Breast epithelium (tissue), 4 donors: ENCODE results near the gene DYNC1LI2. TPM values are rescaled to one million over a fixed set of nuclear protein-coding genes. Genes with fewer than 3 reads are reported as not detected.

Experiments used
- DNase-seq, 2 donors: peaks; one replicate each; pipeline ENCODE4 v3.0.0-alpha.2; 2019; ENCODE audit warnings: low spot score in 2 of 2
- H3K27ac ChIP-seq, 2 donors: fragments of 200-600 bp; sonication (generic) in 1 of 2; one replicate each; pipeline ENCODE4 v1.5.1; 2016 to 2019; ENCODE audit warnings: mild to moderate bottlenecking in 1 of 2
- H3K27me3 ChIP-seq, 2 donors: fragments of 200-600 bp; sonication (generic) in 1 of 2; one replicate each; pipeline versions ENCODE4 v1.5.1 to v1.6.0; 2017 to 2019; ENCODE audit warnings: control low read depth in 1 of 2, mild to moderate bottlenecking in 1 of 2
- H3K36me3 ChIP-seq: fragments of 200-600 bp; one replicate; pipeline ENCODE4 v1.5.1; 2019
- H3K4me1 ChIP-seq, 2 donors: fragments of 200-600 bp; sonication (generic); one replicate each; pipeline ENCODE4 v1.5.1; 2016 to 2019; ENCODE audit warnings: control low read depth in 1 of 2
- H3K4me3 ChIP-seq, 3 donors: fragments of 200-600 bp; sonication (generic); 1 replicate in 2 of 3; 2 replicates in 1 of 3; pipeline ENCODE4 v1.5.1; 2016 to 2019; ENCODE audit warnings: mild to moderate bottlenecking in 3 of 3, moderate library complexity in 2 of 3
- H3K9me3 ChIP-seq, 2 donors: fragments of 200-600 bp; sonication (generic) in 1 of 2; one replicate each; pipeline ENCODE4 v1.5.1; 2016 to 2019; ENCODE audit warnings: control low read depth in 1 of 2
- POLR2A ChIP-seq: fragments of 450-650 bp; IDR thresholded peaks from one replicate; pipeline ENCODE4 v1.6.1; 2016; ENCODE audit warnings: antibody characterized with exemption, mild to moderate bottlenecking, moderate library complexity
- POLR2AphosphoS5 ChIP-seq, 3 donors: sonication (generic); formaldehyde crosslinking; IDR thresholded peaks; one replicate each; pipeline ENCODE4 v1.6.1; 2017; ENCODE audit warnings: antibody characterized with exemption in 3 of 3
- intact Hi-C: fragments of 100-400 bp; cut with DNase I; formaldehyde crosslinking; loops from one replicate; pipeline ENCODE4 v1.15.1; 2023; ENCODE audit warnings: low total_unique reads
- total RNA-seq, 3 donors: library from RNA; depleted of rRNA; stranded (reverse); fragments of >200 nt; gene quantifications; one replicate each; pipeline ENCODE4 v1.1.0, GENCODE V29; 2016
- TF ChIP-seq, protein P1 (sequence below), 3 donors: fragments of 450-650 bp; IDR thresholded peaks; one replicate each; pipeline ENCODE4 v1.5.1; 2016 to 2017; ENCODE audit warnings: antibody characterized with exemption in 3 of 3, mild to moderate bottlenecking in 3 of 3, moderate library complexity in 3 of 3

DYNC1LI2 gene
- total RNA-seq, 3 donors from 2014 or later: 153 to 172 (median 156) TPM

DNA sequence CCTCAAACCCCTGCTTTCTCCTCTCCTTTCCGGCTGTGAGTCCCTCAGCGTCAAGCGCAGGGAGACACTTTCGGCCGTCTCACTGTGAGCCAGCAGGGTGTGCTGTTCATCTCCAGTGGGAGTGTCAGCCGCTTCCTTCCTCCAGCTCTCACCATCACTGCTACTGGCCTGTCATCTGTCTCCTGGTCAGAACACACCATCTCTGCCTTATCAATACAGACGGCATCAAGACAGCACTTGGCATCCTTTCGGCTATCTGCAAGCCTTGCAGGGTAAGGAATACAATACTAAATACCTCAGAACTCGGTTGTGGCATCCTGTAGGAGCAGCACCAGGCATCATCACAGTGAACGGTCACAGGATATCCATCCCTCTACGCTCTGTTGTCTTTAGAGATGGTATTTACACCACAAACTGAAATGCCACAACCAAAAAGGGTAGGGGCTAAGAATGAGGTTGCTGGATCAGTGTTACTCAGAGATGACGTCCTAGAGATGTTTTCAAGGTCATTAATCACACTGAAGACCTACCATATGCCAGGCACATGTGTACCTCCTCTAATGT lies 34.2 kb downstream of the DYNC1LI2 start:
- TF ChIP-seq POLR2A: no peak
- TF ChIP-seq, protein P1, sequence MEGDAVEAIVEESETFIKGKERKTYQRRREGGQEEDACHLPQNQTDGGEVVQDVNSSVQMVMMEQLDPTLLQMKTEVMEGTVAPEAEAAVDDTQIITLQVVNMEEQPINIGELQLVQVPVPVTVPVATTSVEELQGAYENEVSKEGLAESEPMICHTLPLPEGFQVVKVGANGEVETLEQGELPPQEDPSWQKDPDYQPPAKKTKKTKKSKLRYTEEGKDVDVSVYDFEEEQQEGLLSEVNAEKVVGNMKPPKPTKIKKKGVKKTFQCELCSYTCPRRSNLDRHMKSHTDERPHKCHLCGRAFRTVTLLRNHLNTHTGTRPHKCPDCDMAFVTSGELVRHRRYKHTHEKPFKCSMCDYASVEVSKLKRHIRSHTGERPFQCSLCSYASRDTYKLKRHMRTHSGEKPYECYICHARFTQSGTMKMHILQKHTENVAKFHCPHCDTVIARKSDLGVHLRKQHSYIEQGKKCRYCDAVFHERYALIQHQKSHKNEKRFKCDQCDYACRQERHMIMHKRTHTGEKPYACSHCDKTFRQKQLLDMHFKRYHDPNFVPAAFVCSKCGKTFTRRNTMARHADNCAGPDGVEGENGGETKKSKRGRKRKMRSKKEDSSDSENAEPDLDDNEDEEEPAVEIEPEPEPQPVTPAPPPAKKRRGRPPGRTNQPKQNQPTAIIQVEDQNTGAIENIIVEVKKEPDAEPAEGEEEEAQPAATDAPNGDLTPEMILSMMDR (IDR thresholded peaks at IDR 0.05): no peak
- no peak for TF ChIP-seq POLR2AphosphoS5 (IDR thresholded peaks at IDR 0.05)
- intact Hi-C loops: no loop called here
- H3K27ac ChIP-seq: no peak overlapping the region

DNA sequence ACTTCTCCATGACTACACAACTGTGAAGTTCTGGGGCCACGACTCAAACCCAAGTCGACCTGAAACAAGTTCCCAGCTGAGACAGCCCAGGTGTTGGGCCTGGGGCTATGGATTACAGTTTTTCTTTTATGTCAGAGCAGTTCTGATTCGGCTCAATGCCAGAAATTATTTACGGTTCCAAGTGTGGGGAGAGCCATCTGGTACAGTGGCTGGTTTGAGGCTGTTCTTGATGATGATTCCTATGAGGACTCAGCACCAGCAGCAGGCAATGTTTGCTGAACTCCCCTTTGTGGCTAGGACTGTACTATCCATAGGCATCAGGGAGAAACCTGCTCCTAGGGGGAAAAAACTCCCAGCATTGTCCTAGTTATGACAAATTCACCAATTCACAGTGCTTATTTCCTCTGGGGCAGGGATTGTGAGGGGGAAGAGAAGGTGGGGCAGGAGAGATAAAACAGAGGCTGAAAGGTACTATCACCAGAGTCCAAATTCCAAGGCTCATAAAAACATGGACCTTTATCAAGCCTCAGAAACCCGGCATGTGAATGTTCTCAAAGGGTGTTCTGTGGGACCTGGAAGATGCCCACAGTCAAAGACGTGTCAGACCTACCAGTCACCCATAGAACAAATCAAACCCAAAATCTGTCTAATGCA lies 36.6 kb downstream of the DYNC1LI2 start:
- no peaks in the 10 kb centered on the region for H3K27me3 ChIP-seq
- TF ChIP-seq, protein P1 (IDR thresholded peaks at IDR 0.05): no peak
- TF ChIP-seq POLR2AphosphoS5 (IDR thresholded peaks at IDR 0.05) (no peak), POLR2A (no peak)
- peaks cover 0 to 3% of the 10 kb centered on the region in 2 donors for H3K9me3 ChIP-seq
- no peaks in the 10 kb centered on the region for H3K4me1 ChIP-seq
- H3K27ac ChIP-seq: no peak overlapping the region
- no peak for DNase-seq
- no peak overlapping the region for H3K4me3 ChIP-seq
- H3K36me3 ChIP-seq: no peaks in the 10 kb centered on the region
- intact Hi-C loops: no loop called here

More for the DNA sequence above, 34.2 kb downstream of the DYNC1LI2 start:
- Histone ChIP-seq H3K4me3 (no peak overlapping the region), H3K9me3 (no peaks in the 10 kb centered on the region), H3K4me1 (no peaks in the 10 kb centered on the region), H3K27me3 (no peaks in the 10 kb centered on the region), H3K36me3 (no peaks in the 10 kb centered on the region)
- no peak for DNase-seq

DNA sequence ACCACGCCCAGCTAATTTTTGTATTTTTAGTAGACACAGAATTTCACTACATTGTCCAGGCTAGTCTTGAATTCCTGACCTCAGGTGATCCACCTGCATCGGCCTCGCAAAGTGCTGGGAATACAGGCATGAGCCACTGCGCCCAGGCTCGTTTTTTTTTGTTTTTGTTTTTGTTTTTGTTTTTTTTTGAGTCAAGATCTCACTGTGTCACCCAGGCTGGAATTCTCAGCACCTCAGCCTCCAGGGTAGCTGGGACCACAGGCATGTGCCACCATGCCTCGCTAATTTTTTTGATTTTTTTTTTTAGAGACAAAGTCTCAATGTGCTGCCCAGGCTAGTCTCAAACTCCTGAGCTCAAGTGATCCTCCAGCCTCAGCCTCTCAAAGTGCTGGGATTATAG lies 37.3 kb downstream of the DYNC1LI2 start:
- Histone ChIP-seq H3K9me3 (peaks cover 0 to 3% of the 10 kb centered on the region in 2 donors), H3K4me1 (no peaks in the 10 kb centered on the region), H3K4me3 (no peak overlapping the region), H3K36me3 (no peaks in the 10 kb centered on the region), H3K27me3 (no peaks in the 10 kb centered on the region), H3K27ac (no peak overlapping the region)
- DNase-seq: no peak
- TF ChIP-seq POLR2AphosphoS5 (IDR thresholded peaks at IDR 0.05) (no peak), POLR2A (no peak)
- intact Hi-C loops: no loop called here

DNA sequence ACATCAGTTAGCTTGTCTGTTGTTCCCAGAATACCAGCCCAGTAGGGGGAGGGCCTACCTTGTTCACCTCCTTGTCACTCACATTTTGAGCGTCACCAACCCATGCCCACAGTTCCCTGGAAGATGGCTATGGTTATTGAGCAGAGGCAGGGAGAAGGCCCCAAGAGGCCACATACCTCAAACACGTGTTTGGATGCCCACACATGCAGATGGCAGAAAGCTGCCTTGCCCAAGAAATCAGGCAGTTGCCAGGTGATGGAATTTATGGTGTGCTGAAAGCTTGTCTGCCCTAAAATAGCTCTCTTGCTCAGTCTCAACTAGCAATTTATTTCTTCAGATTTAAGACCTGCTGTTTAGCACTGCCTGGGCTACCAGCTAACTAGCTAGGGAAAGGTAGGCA lies 38.3 kb downstream of the DYNC1LI2 start:
- intact Hi-C loops: no loop called here

DNA sequence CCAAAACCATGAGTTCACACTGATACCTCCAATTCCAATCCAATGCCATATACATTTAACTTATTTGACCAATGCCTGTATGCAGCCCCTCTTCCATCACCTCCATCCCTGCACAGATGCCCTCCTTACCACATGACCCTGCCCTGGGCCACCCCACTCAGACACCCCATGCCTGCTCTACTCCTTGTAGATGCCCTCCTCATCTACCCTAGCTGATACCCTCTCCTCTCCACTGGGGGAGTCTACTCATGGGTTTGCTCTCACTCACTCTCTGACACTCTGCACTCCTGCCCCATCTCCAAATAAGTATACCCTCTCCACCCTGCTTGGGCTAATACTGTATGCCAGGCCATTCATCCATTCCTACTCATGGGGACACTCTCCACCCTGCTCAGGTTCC lies 38.9 kb downstream of the DYNC1LI2 start:
- Histone ChIP-seq H3K36me3 (no peaks in the 10 kb centered on the region), H3K27ac (no peak overlapping the region), H3K4me3 (no peak overlapping the region), H3K27me3 (no peaks in the 10 kb centered on the region), H3K9me3 (peaks cover 0 to 3% of the 10 kb centered on the region in 2 donors), H3K4me1 (no peaks in the 10 kb centered on the region)
- intact Hi-C loops: no loop called here
- TF ChIP-seq POLR2A (no peak), POLR2AphosphoS5 (IDR thresholded peaks at IDR 0.05) (no peak)
- TF ChIP-seq, protein P1 (IDR thresholded peaks at IDR 0.05): no peak
- DNase-seq: no peak

More for the DNA sequence above, 38.3 kb downstream of the DYNC1LI2 start:
- Histone ChIP-seq H3K4me1 (no peaks in the 10 kb centered on the region), H3K9me3 (peaks cover 0 to 3% of the 10 kb centered on the region in 2 donors), H3K36me3 (no peaks in the 10 kb centered on the region), H3K4me3 (no peak overlapping the region), H3K27me3 (no peaks in the 10 kb centered on the region), H3K27ac (no peak overlapping the region)
- TF ChIP-seq POLR2AphosphoS5 (IDR thresholded peaks at IDR 0.05): no peak
- TF ChIP-seq, protein P1 (IDR thresholded peaks at IDR 0.05): no peak
- DNase-seq: no peak
